Body of pancreas (tissue), 4 donors: Measurements from ENCODE around the gene MACROH2A1. TPM values are rescaled to one million over a fixed set of nuclear protein-coding genes. Genes with fewer than 3 reads are reported as not detected.

ENCODE experiments used
- ATAC-seq: fragments of 150-250 bp; one replicate; pipeline ENCODE4 v1.9.1; 2016
- DNase-seq, 4 donors: peaks; one replicate each; pipeline ENCODE4 v3.0.0-alpha.2; 2019
- H3K27ac ChIP-seq, 4 donors: fragments of 200-600 bp; sonication (generic); 1 replicate in 3 of 4; 2 replicates in 1 of 4; pipeline versions ENCODE4 v1.5.1 to v1.6.1; 2016 to 2019; ENCODE audit warnings: mild to moderate bottlenecking in 1 of 4, mixed read lengths in 1 of 4, moderate library complexity in 1 of 4
- H3K27me3 ChIP-seq, 2 donors: fragments of 200-600 bp; sonication (generic); one replicate each; pipeline ENCODE4 v1.6.0; 2016; ENCODE audit warnings: mild to moderate bottlenecking in 1 of 2
- H3K36me3 ChIP-seq, 2 donors: fragments of 200-600 bp; sonication (generic); replicated peaks in 1 of 2; 2 replicates each; pipeline ENCODE4 v1.5.1; 2016; ENCODE audit warnings: low read depth in 2 of 2; ENCODE audit not compliant: insufficient read depth in 1 of 2
- H3K4me1 ChIP-seq: fragments of 200-600 bp; sonication (generic); one replicate; pipeline ENCODE4 v1.6.0; 2016
- H3K4me3 ChIP-seq, 2 donors: fragments of 200-600 bp; sonication (generic); 1 replicate in 1 of 2; 2 replicates in 1 of 2; pipeline ENCODE4 v1.5.1; 2016 to 2019
- H3K9me3 ChIP-seq, 3 donors: fragments of 200-600 bp; sonication (generic); 1 replicate in 2 of 3; 2 replicates in 1 of 3; pipeline ENCODE4 v1.5.1; 2016
- CTCF ChIP-seq, 7 experiments: fragments of 450-650 bp in 4 of 7; fragments of 200-600 bp in 3 of 7; sonication (generic) in 3 of 7; IDR thresholded peaks; one replicate each; pipeline ENCODE4 v1.5.1; 2016 to 2019; ENCODE audit warnings: antibody characterized with exemption in 7 of 7
- POLR2A ChIP-seq, 3 donors: fragments of 450-650 bp; IDR thresholded peaks; one replicate each; pipeline ENCODE4 v1.6.1; 2016; ENCODE audit warnings: antibody characterized with exemption in 3 of 3, mild to moderate bottlenecking in 2 of 3
- WGBS, 2 donors: methylation state at CpG; one replicate each; pipeline ENCODE4 v1.1.5; 2017; 5-methylcytosine and 5-hydroxymethylcytosine counted together
- intact Hi-C: fragments of 100-400 bp; cut with DNase I; formaldehyde crosslinking; loops from one replicate; pipeline ENCODE4 v1.15.1; 2023
- total RNA-seq, 2 donors: library from RNA; depleted of rRNA; stranded (reverse); fragments of >200 nt; gene quantifications; one replicate each; pipeline ENCODE4 v1.1.0, GENCODE V29; 2016

The MACROH2A1 gene
- total RNA-seq, 2 donors from 2014 or later, result 78.9 to 142 TPM

DNA sequence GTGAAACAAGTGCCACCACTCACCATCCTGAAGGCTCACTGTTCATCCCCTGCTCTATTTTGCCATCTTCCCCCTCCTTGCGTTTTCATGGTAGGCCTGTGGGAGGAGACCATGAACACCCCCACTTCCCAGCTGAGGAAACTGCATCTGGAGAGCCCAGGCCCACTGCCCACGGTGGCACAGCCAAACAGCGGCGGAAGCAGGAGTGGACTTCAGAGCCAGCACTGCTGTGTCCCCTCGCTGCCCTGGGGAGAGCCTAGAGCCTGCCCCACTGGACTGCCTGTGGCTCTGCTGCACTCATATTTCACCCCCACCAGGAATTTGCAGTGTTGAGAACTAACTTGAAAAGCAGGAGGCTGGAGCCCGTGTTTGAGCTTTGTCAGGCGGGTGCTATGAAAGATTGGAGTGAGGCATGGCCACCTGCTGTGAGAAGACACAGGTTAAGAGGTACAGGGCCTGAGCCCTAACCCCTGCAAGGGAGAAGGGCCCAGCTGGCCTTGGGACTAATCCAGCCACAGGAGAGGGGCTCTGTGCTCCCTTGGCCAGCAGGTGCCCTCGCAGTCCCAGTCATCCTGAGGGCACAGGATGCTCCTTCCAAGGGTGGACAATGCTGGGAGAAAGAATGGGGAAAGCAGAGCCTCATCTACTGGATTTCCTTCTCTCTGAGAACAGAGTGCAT, 79.0 kb downstream of the MACROH2A1 start:
- intact Hi-C loops, result no loop called here
- Histone ChIP-seq H3K9me3 (no peaks in the 10 kb centered on the region), H3K4me3 (no peak overlapping the region), H3K27me3 (no peaks in the 10 kb centered on the region), H3K36me3 (no peaks in the 10 kb centered on the region), H3K4me1 (no peaks in the 10 kb centered on the region), H3K27ac (no peak overlapping the region)
- 60 to 72% methylated on average over 7 to 8 of the region's 8 CpGs for WGBS, 2 donors
- DNase-seq (no peak), ATAC-seq (no peak)
- TF ChIP-seq CTCF (IDR thresholded peaks at IDR 0.05) (no peak), POLR2A (IDR thresholded peaks at IDR 0.05) (no peak)

GRCh38 chr5:135319458-135319857, 79.6 kb downstream of the MACROH2A1 start:
- Histone ChIP-seq H3K4me1 (no peaks in the 10 kb centered on the region), H3K27me3 (no peaks in the 10 kb centered on the region), H3K27ac (no peak overlapping the region), H3K36me3 (no peaks in the 10 kb centered on the region), H3K9me3 (no peaks in the 10 kb centered on the region), H3K4me3 (no peak overlapping the region)
- DNase-seq (no peak), ATAC-seq (no peak)
- intact Hi-C loops, result no loop called here
- TF ChIP-seq CTCF (IDR thresholded peaks at IDR 0.05) (no peak), POLR2A (IDR thresholded peaks at IDR 0.05) (no peak)
- WGBS, 2 donors, result 84 to 89% methylated on average over 5 to 6 of the region's 6 CpGs

DNA sequence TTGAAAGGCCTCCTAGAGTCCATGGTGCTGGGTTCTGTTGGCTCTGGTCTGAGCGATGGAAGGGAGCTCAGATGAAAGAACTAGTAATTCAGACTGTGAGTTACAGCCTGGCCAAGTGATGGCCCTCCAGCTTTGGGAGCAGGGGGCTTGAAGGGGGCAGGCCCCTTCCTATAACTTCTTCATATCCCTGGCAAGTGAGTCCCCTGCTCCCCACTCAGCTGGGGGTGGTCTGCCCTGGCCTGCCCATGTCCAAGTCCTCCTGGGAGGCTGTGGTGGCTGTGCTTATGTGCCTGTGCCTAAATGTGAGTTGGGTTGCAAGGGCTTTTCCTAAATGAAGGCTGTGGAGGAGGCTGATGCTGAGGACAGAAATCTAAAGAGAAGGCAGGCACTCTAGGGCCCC, 80.1 kb downstream of the MACROH2A1 start:
- no peak overlapping the region for H3K27ac ChIP-seq
- H3K27me3 ChIP-seq, result no peaks in the 10 kb centered on the region
- WGBS, 2 donors, result 89 to 100% methylated on average over 1 of the region's 1 CpG
- no peak for TF ChIP-seq POLR2A (IDR thresholded peaks at IDR 0.05)
- TF ChIP-seq CTCF (IDR thresholded peaks at IDR 0.05), result no peak
- intact Hi-C loops, result no loop called here
- H3K4me1 ChIP-seq, result no peaks in the 10 kb centered on the region
- no peaks in the 10 kb centered on the region for H3K9me3 ChIP-seq
- no peak for ATAC-seq
- no peaks in the 10 kb centered on the region for H3K36me3 ChIP-seq
- no peak for DNase-seq
- no peak overlapping the region for H3K4me3 ChIP-seq

DNA sequence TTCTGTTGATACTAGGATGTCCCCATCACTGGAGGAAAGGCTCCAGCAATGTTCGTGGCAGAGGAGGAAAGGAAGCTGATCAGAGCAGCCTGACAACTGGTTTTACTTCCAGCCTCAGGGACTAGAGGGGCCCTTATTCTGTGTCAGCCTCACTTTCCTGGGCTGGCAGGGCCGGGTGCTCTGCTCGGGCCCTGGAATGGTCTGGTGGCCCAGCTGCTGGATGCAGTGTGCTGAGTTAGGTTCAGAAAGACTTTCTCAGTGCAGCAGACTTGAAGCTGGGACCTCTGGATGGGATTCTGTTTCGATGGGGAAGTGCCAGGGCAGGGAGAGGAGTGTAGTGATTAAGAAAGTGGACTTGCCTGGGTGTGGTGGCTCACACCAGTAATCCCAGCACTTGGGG, 81.0 kb downstream of the MACROH2A1 start:
- TF ChIP-seq POLR2A (IDR thresholded peaks at IDR 0.05) (no peak), CTCF (IDR thresholded peaks at IDR 0.05) (no peak)

DNA sequence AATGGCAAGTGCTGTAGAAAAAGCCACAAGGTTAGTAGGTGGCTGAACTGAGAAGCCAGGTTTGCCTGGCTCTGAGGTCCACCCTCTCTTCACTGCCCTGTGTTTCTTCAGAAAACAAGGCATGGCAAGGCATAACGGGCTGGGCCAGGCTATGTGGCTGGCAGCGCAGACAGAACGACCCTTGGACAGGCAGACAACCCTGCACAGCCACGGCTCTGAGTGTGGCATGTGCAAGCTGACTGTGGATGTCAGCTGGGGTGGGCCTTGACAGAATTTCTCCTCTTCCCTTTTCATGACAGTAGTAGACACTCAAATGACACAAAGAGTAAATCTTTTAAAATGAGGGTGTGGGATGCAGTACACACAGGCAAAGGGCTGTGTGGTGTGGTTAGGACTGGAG, 81.7 kb downstream of the MACROH2A1 start:
- intact Hi-C loops, result no loop called here
- Histone ChIP-seq H3K4me3 (no peak overlapping the region), H3K27ac (no peak overlapping the region), H3K9me3 (no peaks in the 10 kb centered on the region), H3K4me1 (no peaks in the 10 kb centered on the region), H3K36me3 (no peaks in the 10 kb centered on the region), H3K27me3 (no peaks in the 10 kb centered on the region)
- WGBS, 2 donors, result 66 to 75% methylated on average over 4 of the region's 4 CpGs
- no peak for TF ChIP-seq CTCF (IDR thresholded peaks at IDR 0.05)
- TF ChIP-seq POLR2A (IDR thresholded peaks at IDR 0.05), result no peak
- ATAC-seq, result no peak
- DNase-seq, result peak in 1 of 4 donors; percentile 5

More for the DNA sequence above, 81.0 kb downstream of the MACROH2A1 start:
- ATAC-seq (no peak), DNase-seq (peak in 1 of 4 donors; percentile 3)
- Histone ChIP-seq H3K4me3 (no peak overlapping the region), H3K27ac (no peak overlapping the region), H3K4me1 (no peaks in the 10 kb centered on the region), H3K9me3 (no peaks in the 10 kb centered on the region), H3K36me3 (no peaks in the 10 kb centered on the region), H3K27me3 (no peaks in the 10 kb centered on the region)
- 65 to 72% methylated on average over 4 of the region's 4 CpGs for WGBS, 2 donors
- intact Hi-C loops, result no loop called here
